Kidney tubule cell (primary cell): ENCODE measurements around the gene IRGM.
"Not testable (repeated sequence)": the region's sequence is repeated elsewhere in the genome, so short reads cannot be mapped to it uniquely, and the experiment has no call there.

Source experiments
- DNase-seq: peaks from one replicate; pipeline ENCODE4 v3.0.0-alpha.2; 2018; ENCODE audit warnings: low spot score

IRGM gene, protein sequence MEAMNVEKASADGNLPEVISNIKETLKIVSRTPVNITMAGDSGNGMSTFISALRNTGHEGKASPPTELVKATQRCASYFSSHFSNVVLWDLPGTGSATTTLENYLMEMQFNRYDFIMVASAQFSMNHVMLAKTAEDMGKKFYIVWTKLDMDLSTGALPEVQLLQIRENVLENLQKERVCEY

GRCh38 chr5:150846308-150846653, at the start of gene IRGM:
TSS of gene IRGM (plus strand) at chr5:150846521. CDS start at chr5:150848124, 1,603 bp downstream.
- DNase-seq: not testable (repeated sequence)

- no peak for DNase-seq
Observed at GRCh38 chr5:150797384-150797783, 48.9 kb upstream of the IRGM start.

DNA sequence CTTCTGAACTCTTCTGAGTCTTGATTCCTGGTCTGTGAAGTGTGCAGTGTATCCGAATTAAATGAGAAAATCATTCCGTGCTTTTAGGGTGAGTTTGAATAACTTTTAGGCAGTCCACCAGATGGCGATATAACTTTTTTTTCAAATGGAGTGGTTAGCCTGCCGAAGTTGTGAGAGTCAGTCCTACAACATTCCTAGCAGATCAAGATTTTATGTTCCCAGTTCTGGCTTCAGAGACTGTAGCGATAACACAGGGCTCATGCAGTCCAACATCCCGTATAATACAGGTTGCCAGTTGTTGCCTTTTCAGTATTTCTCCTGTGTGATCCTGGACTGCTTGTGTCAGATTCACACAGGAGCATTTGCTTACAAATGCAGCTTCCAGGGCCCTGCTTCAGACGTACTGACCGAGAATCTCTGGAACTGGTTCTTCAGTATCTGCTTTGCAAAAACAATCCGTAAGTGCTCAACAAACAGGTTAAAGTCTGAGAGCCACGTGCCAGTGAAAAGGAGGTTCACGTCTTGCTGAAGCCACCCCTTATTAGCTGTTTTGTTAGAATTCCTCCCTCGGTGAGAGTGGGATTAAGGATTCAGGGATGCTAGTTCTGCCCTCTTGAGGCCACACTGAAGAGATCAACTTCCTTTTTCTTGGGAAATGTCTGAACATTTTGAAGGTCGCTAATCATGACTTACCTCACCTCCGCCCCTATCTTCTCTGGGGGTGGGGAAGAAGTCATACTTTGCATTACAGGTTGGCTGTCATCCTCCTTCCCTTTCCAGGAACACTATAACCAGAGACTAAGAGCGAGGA, 45.0 kb upstream of the IRGM start:
- DNase-seq: peak; percentile 70

DNA sequence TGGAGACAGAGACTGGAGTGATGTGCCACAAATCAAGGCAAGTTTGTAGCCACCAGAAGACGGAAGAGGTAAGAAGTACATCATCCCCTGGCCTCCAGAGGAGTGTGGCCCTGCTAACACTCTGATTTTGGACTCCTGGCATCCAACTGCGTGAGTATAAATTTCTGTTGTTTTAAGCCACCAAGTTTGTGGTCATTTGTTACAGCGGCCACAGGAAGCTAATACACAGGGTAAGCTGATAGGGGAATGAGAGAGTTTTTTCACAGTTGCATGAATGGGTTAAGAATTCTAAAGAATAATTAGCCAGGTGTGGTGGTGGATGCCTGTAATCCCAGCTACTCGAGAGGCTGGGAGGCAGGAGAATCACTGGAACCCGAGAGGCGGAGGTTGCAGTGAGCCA, 41.9 kb upstream of the IRGM start:
- DNase-seq: no peak

DNA sequence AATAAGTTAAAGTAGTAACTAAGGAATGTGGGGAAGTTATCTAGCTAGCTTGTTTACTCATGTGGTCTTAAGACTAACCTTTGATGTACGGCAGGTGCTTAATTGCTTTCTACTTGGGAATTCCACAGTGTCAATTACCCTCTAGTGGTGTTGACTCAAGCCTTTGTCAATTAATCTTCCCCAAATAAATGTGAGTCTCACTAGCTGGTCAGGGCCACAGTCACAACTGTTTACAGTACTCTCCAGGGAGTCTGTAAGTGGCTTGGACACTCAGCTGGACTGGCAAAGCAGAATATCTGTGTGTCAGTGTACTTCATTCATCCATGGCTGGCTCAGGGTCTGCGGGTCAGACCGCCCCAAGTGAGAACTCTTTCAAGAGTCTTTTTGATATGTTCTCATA, 37.0 kb upstream of the IRGM start:
- DNase-seq: no peak

- no peak for DNase-seq
Observed at GRCh38 chr5:150815010-150815409, 31.3 kb upstream of the IRGM start.

DNA sequence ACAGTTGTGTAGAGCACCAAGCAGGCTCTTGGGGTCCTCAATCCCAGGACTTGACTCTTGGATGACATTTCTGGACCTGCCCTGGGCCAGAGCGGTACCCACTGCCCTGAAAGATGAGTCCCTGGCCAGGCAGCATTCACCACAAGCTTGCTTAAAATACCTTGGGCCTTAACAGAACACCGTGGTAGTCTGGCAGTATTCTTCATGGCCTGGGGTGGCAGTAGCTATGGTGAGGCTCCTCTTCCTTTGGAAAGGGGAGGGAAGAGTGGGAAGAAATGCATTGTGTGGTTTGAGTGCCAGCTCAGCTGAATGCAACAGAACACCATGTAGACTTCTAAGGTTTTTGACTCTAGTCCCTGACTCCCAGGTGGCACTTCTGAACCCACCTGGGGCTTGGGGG, 29.4 kb upstream of the IRGM start:
- DNase-seq: no peak

DNA sequence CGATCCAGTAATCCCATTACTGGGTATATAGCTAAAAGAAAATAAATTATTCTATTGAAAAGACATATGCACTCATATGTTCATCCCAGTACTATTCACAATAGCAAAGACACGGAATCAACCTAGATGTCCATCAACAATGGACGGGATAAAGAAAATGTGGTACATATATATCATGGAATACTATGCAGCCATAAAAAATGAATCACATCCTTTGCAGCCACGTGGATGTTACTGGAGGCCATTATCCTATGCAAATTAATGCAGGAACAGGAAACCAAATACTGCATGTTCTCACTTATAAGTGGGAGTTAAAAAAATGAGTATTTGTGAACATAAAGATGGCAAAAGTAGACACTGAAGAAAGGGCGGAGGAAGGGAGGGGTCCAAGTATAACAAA, 16.6 kb upstream of the IRGM start:
- DNase-seq: no peak

- DNase-seq: not testable (repeated sequence)
Observed at GRCh38 chr5:150831821-150832220, 14.5 kb upstream of the IRGM start.

DNA sequence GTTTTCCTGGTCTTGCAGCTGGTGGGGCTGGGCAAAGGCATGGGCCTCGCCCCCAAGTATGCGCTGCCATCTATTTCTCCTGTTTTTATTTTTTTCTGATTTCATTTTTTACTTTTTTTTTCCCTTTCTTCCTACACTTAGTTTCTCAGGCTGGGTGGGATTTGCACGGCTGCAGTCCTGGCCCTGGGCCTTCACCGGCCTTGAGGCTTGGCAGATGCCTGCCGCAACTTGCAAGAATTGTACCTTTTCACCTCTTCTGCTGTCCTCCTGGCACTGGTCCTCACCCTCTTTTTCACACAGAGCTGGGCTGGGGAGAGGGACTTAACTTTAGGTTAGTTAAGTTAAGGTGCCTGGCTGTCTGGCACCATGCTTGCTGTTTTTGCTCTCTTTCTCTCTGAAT, 10.3 kb upstream of the IRGM start:
- DNase-seq: no peak

- DNase-seq: peak; percentile 15
Observed at GRCh38 chr5:150836703-150837102, 9.6 kb upstream of the IRGM start.

DNA sequence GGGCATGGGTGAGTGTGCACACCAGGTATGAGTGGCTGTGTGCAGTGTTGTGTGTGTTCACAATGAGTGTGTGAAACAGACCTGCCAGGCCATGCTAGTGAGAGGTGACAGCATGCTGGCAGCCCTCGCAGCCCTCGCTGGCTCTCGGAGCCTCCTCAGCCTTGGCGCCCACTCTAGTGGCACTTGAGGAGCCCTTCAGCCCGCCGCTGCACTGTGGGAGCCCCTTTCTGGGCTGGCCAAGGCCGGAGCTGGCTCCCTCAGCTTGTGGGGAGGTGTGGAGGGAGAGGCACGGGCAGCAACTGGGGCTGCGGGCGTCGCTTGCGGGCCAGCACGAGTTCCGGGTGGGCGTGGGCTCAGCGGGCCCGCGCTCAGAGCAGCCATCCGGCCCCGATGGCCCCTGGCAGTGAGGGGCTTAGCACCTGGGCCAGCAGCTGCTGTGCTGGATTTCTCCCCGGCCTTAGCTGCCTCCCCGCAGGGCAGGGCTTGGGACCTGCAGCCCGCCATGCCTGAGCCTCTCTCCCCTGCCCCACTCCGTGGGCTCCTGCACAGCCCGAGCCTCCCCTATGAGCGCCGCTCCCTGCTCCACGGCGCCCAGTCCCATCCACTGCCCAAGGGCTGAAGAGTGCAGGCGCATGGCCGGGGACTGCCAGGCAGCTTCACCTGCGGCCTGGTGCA, 999 bp upstream of the IRGM start:
- DNase-seq: not testable (repeated sequence)

GRCh38 chr5:150846654-150847333, 473 bp downstream of the IRGM start:
- peak; percentile 79 for DNase-seq

GRCh38 chr5:150847334-150847695, 994 bp downstream of the IRGM start:
- DNase-seq: no peak

DNA sequence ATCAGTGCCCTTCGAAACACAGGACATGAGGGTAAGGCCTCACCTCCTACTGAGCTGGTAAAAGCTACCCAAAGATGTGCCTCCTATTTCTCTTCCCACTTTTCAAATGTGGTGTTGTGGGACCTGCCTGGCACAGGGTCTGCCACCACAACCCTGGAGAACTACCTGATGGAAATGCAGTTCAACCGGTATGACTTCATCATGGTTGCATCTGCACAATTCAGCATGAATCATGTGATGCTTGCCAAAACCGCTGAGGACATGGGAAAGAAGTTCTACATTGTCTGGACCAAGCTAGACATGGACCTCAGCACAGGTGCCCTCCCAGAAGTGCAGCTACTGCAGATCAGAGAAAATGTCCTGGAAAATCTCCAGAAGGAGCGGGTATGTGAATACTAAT, 1.9 kb downstream of the IRGM start:
- DNase-seq: no peak

- no peak for DNase-seq
Observed at GRCh38 chr5:150851039-150851438, 4.7 kb downstream of the IRGM start.

- no peak for DNase-seq
Observed at GRCh38 chr5:150853561-150853960, 7.2 kb downstream of the IRGM start.

GRCh38 chr5:150856700-150857099, 10.4 kb downstream of the IRGM start:
- not testable (repeated sequence) for DNase-seq

GRCh38 chr5:150860246-150860821, 14.0 kb downstream of the IRGM start:
- peak; percentile 13 for DNase-seq

GRCh38 chr5:150862070-150862469, 15.7 kb downstream of the IRGM start:
- DNase-seq: no peak

DNA sequence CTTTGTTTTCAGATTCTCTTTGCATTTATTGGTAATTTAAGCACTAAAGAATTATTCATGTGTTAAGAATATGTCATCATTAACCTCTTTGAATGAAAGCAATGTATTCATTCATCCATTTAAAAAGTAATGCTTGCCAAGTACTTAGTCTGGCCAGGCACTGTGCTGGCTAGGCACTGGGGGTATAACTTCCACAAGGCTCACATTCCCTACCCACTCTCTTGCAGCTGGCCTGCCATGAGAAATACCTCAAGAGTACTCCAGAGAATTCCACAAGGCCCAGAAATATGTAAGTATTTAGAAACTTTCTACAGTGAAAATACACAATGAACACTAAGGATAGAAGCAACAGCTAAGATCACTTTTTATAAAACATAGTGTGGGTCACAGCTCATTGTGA, 33.0 kb downstream of the IRGM start:
- no peak for DNase-seq
